Type B pancreatic cell (in vitro differentiated cells): Measurements from ENCODE around the gene MRPL3. TPM values are rescaled to one million over a fixed set of nuclear protein-coding genes. Genes with fewer than 3 reads are reported as not detected.

Experiments used
- DNase-seq: peaks from one replicate; pipeline ENCODE4 v3.0.0; 2021; ENCODE audit warnings: mixed read lengths; ENCODE audit not compliant: unreplicated experiment; ENCODE audit errors: extremely low spot score
- H3K27ac Mint-ChIP-seq: 2 replicates; pipeline ENCODE4 v1.8.0; 2021; ENCODE audit warnings: mild to moderate bottlenecking, mixed read lengths
- H3K27me3 Mint-ChIP-seq: 2 replicates; pipeline ENCODE4 v1.8.0; 2021; ENCODE audit warnings: mixed read lengths
- H3K36me3 Mint-ChIP-seq: 2 replicates; pipeline ENCODE4 v1.8.0; 2021; ENCODE audit warnings: mixed read lengths
- H3K4me1 Mint-ChIP-seq: one replicate; pipeline ENCODE4 v1.8.0; 2021; ENCODE audit warnings: mixed read lengths; ENCODE audit not compliant: unreplicated experiment
- H3K4me3 Mint-ChIP-seq: 2 replicates; pipeline ENCODE4 v1.8.0; 2021; ENCODE audit warnings: mild to moderate bottlenecking, mixed read lengths
- H3K9me3 Mint-ChIP-seq: 2 replicates; pipeline ENCODE4 v1.8.0; 2021; ENCODE audit warnings: mixed read lengths
- total RNA-seq: library from RNA; stranded (reverse); gene quantifications from 2 replicates; pipeline ENCODE4 v1.2.1, GENCODE V29; 2021; ENCODE audit warnings: low replicate concordance
- TF ChIP-seq, protein P1 (sequence below): fragments of 200-600 bp; sonication (generic); conservative IDR thresholded peaks from 2 replicates; pipeline ENCODE4 v1.5.0; 2021; ENCODE audit warnings: antibody characterized with exemption, mild to moderate bottlenecking

The MRPL3 gene
- total RNA-seq, 1 donor from 2014 or later: 96.2 TPM

DNA sequence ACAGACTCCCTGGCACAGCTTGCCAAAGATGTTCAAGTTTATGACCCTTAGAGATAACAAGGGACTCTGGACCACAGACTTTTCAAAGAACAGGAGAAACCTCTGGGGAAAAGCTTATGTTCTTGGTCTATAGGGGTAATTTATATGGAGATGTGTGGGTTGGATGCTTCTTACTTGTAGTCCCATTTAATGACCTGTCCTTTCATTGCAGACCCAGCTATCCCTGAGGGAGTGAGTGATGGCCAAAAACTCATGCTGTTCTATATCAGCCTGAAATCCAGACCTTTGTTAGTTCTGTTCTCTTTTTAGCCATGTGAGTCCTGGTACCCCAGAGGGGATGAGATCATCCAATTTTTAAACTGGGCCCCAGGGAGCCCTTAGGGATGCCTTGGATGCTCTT, 43.7 kb upstream of the MRPL3 start:
- TF ChIP-seq, protein P1, sequence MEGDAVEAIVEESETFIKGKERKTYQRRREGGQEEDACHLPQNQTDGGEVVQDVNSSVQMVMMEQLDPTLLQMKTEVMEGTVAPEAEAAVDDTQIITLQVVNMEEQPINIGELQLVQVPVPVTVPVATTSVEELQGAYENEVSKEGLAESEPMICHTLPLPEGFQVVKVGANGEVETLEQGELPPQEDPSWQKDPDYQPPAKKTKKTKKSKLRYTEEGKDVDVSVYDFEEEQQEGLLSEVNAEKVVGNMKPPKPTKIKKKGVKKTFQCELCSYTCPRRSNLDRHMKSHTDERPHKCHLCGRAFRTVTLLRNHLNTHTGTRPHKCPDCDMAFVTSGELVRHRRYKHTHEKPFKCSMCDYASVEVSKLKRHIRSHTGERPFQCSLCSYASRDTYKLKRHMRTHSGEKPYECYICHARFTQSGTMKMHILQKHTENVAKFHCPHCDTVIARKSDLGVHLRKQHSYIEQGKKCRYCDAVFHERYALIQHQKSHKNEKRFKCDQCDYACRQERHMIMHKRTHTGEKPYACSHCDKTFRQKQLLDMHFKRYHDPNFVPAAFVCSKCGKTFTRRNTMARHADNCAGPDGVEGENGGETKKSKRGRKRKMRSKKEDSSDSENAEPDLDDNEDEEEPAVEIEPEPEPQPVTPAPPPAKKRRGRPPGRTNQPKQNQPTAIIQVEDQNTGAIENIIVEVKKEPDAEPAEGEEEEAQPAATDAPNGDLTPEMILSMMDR: no peak
- H3K27ac Mint-ChIP-seq: no peak overlapping the region
- H3K36me3 Mint-ChIP-seq: no peaks in the 10 kb centered on the region
- no peaks in the 10 kb centered on the region for H3K4me1 Mint-ChIP-seq
- no peak for DNase-seq
- H3K27me3 Mint-ChIP-seq: peaks cover 10% of the 10 kb centered on the region
- H3K4me3 Mint-ChIP-seq: no peak overlapping the region
- H3K9me3 Mint-ChIP-seq: no peaks in the 10 kb centered on the region

DNA sequence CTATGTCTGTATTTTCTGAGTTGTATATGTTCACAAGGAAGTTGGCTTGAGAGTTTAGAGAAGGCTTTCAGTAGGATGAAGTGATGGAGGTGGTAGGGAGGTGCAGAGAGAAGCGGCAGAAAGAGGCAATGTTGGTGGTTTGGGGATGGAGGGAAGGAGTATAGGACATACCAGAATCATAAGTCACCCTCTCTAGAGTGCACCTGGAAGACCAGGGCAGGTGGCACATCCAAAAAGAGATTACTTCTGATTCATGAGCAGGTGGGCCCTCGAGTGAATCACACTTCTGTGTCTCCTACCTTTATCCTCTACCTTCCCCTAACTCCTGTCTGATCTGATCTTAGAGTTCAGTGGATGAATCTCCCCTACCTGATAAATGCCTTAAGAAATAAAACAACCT, 41.8 kb upstream of the MRPL3 start:
- no peak overlapping the region for H3K27ac Mint-ChIP-seq
- no peaks in the 10 kb centered on the region for H3K9me3 Mint-ChIP-seq
- peaks cover 12% of the 10 kb centered on the region for H3K27me3 Mint-ChIP-seq
- DNase-seq: no peak
- no peak overlapping the region for H3K4me3 Mint-ChIP-seq
- H3K4me1 Mint-ChIP-seq: no peaks in the 10 kb centered on the region
- TF ChIP-seq, protein P1: no peak
- no peaks in the 10 kb centered on the region for H3K36me3 Mint-ChIP-seq

DNA sequence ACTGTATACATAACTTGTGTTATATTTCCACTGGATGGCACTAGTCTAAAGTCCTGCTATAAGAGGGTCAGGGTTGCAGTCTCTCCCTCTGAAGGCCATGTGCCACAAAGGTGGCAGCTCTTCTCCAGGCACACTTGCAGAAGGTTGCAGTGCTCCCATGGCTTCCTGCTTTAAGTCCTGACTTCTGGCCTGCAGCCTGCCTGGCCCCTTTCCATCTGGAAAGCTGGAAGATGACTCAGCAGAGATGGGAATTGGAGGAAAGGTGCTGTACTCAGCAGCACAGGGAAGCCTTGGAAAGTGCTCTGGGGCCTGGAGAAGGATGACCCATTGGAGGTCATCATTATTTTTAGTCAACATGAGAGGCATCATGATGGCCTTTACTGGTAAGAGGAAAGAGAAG, 40.9 kb upstream of the MRPL3 start:
- Mint-ChIP-seq H3K9me3 (no peaks in the 10 kb centered on the region), H3K27ac (no peak overlapping the region), H3K36me3 (no peaks in the 10 kb centered on the region), H3K27me3 (peaks cover 11% of the 10 kb centered on the region), H3K4me3 (no peak overlapping the region), H3K4me1 (no peaks in the 10 kb centered on the region)
- DNase-seq: no peak
- TF ChIP-seq, protein P1: peak; percentile 24

DNA sequence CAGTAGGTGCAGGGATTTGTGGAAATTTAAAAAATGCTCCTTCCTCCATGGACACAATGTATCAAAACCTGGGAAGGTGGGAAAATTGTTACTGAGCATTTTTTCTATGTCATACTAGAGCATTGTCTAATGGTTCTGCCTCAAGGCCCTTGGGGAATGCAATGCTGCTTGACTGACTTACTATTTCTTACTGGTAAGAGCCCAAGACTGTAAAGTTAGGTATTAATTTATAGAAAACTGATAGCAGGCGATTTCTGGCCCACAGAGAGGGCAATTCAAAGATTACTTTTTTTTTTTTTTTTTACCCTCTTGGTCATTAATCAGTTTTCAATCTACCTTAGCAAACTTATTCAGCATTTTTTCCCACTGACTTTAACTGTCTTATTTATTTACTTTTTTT, 38.5 kb upstream of the MRPL3 start:
- H3K27ac Mint-ChIP-seq: no peak overlapping the region
- H3K4me3 Mint-ChIP-seq: no peak overlapping the region
- no peaks in the 10 kb centered on the region for H3K4me1 Mint-ChIP-seq
- no peaks in the 10 kb centered on the region for H3K36me3 Mint-ChIP-seq
- peaks cover 7% of the 10 kb centered on the region for H3K27me3 Mint-ChIP-seq
- H3K9me3 Mint-ChIP-seq: no peaks in the 10 kb centered on the region
- TF ChIP-seq, protein P1: no peak
- no peak for DNase-seq

DNA sequence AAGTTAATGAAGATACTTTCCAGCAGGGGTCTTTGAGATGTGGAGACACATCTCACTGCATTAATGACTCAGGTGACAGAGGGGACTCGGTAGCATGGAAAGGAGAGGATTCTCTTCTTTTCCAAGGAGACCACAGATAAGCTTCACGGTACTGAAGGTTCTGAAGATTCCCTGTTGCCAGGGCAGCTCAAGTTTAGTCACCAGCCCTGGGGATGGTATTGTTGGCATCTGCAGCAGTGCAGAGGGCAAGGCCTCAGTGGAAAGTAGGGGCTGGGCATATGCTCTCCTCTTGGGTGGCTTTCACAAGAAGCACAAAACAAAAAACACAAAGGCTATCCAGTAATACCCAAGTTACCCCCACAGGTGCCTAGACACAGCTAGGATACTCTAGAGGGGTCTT, 38.0 kb upstream of the MRPL3 start:
- Mint-ChIP-seq H3K27ac (no peak overlapping the region), H3K4me1 (no peaks in the 10 kb centered on the region), H3K4me3 (no peak overlapping the region), H3K36me3 (no peaks in the 10 kb centered on the region), H3K9me3 (no peaks in the 10 kb centered on the region), H3K27me3 (peaks cover 9% of the 10 kb centered on the region)
- TF ChIP-seq, protein P1: no peak
- no peak for DNase-seq

DNA sequence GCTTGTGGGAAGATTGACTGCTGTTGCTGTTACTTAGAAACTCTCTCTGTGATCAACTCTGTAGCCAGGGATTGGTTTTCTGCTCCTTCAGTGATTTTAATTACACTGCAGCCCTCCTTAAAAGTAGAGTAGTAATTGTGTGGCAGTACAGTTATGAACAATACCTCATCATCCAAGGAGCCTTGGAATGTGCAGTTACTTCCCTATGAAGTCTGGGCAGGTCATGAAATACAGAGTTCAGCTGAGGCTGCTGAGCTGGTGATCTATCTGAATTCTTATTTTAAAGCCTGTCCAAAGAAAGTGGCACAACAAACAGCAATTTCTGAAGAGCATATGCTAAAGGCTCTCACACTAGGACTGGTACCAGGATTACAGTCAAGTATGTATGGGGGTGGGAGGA, 37.4 kb upstream of the MRPL3 start:
- Mint-ChIP-seq H3K4me3 (no peak overlapping the region), H3K4me1 (no peaks in the 10 kb centered on the region), H3K9me3 (no peaks in the 10 kb centered on the region), H3K27me3 (peaks cover 11% of the 10 kb centered on the region), H3K27ac (no peak overlapping the region), H3K36me3 (no peaks in the 10 kb centered on the region)
- TF ChIP-seq, protein P1: no peak
- no peak for DNase-seq
